ENCODE results near the gene PSMG4. TPM values are rescaled to one million over a fixed set of nuclear protein-coding genes. Genes with fewer than 3 reads are reported as not detected.

PSMG4 gene
- total and polyA plus RNA-seq, 2 of the 8 experiments (the other 6 are each of a cell fraction or from before 2014, with no cell fraction given) = 40.6 to 113 TPM

GRCh38 chr6:3316331-3316730, 57.6 kb downstream of the PSMG4 start:
- Histone ChIP-seq H2AK5ac (ENCODE audit: low read depth, low read length) (no peak overlapping the region), H3K9me3 (ENCODE audit: insufficient read depth in 2 of 2, low read depth in 1 of 2, low read length in 1 of 2) (no peaks in the 10 kb centered on the region), H3K79me2 (ENCODE audit: control insufficient read depth in 1 of 2, insufficient read depth in 2 of 2, low read length in 2 of 2) (peaks cover 0 to 2% of the 10 kb centered on the region in 2 experiments; a peak in 1 of 4 replicates), H3K14ac (ENCODE audit: insufficient read length) (no peak overlapping the region), H4K8ac (ENCODE audit: extremely low read depth, insufficient read depth, low read length) (no peak overlapping the region), H3K27me3 (replicated peaks in 1 of 4; ENCODE audit: control insufficient read depth in 3 of 4, extremely low read depth in 1 of 4, insufficient read depth in 3 of 4, low read length in 3 of 4) (no peaks in the 10 kb centered on the region), H3K4me3 (ENCODE audit: extremely low read depth in 1 of 4, insufficient read depth in 2 of 4, low read depth in 3 of 4, low read length in 4 of 4) (no peak overlapping the region), H2BK20ac (ENCODE audit: low read length) (no peak overlapping the region), H3K27ac (ENCODE audit: low read depth, low read length) (no peak overlapping the region), H2BK5ac (ENCODE audit: low read depth, low read length) (no peak overlapping the region), H3K4me1 (replicated peaks in 1 of 4; ENCODE audit: control insufficient read depth in 3 of 4, insufficient read depth in 4 of 4, low read length in 3 of 4) (peaks cover 0 to 5% (median 0%) of the 10 kb centered on the region in 4 experiments; a peak in 3 of 7 replicates), H3K9ac (replicated peaks in 1 of 4; ENCODE audit: extremely low read depth in 1 of 4, low read depth in 3 of 4, low read length in 3 of 4) (no peak overlapping the region), H4K5ac (ENCODE audit: insufficient read length, low read depth, low read length) (no peak overlapping the region), H3K79me1 (ENCODE audit: low read depth, low read length) (peaks cover 6% of the 10 kb centered on the region), H2BK12ac (ENCODE audit: low read depth, low read length) (no peak overlapping the region), H3K36me3 (ENCODE audit: control insufficient read depth in 2 of 4, insufficient read depth in 4 of 4, low read length in 3 of 4) (no peaks in the 10 kb centered on the region), H3K23me2 (ENCODE audit: low read depth, low read length) (no peaks in the 10 kb centered on the region), H3K4ac (replicated peaks; ENCODE audit: insufficient read length, low read depth, low read length) (no peak overlapping the region), H3K18ac (ENCODE audit: extremely low read depth, low read length) (no peak overlapping the region), H2BK120ac (replicated peaks; ENCODE audit: low read depth, low read length) (no peak overlapping the region), H2AFZ (ENCODE audit: low read length) (no peak overlapping the region), H2BK15ac (ENCODE audit: low read length) (no peak overlapping the region), H4K91ac (replicated peaks; ENCODE audit: insufficient read length, low read length) (no peak overlapping the region), H3K56ac (replicated peaks; ENCODE audit: insufficient read length, low read depth, low read length) (no peak overlapping the region), H4K20me1 (replicated peaks in 1 of 2; ENCODE audit: control insufficient read depth in 1 of 2, insufficient read depth in 2 of 2, low read length in 2 of 2) (peaks cover 0 to 2% of the 10 kb centered on the region in 2 experiments), H3K23ac (ENCODE audit: insufficient read length) (no peak overlapping the region), H3K4me2 (ENCODE audit: insufficient read depth in 1 of 2, low read depth in 2 of 2, low read length in 2 of 2) (no peak overlapping the region)
- ChIA-PET CTCF (ENCODE audit: partially characterized antibody) (interaction anchor here (0.9 to 1.7 kb wide), 4 partner anchors 14 to 416 kb away, joined by 3 to 7 read pairs (median 3); no protein-coding TSS in a partner anchor), POLR2A (ENCODE audit: partially characterized antibody) (no interaction called here)
- DNase-seq (ENCODE audit: low read depth in 1 of 2, low spot score in 2 of 2) (no peak), FAIRE-seq (no peak)
- WGBS, 2 experiments (ENCODE audit: extremely low coverage in 1 of 2, insufficient coverage in 1 of 2, insufficient read length in 1 of 2, insufficient replicate concordance in 2 of 2, low coverage in 1 of 2, low lambda C conversion rate in 2 of 2, missing lambda C conversion rate in 1 of 2) = 94% methylated on average over 9 of the region's 9 CpGs; no CpG with 5 or more reads in 1 of the 2 experiments
- TF ChIP-seq BRCA1 (IDR thresholded peaks at IDR 0.05; ENCODE audit: low read depth, low read length) = no peak
- TF ChIP-seq JUND (IDR thresholded peaks at IDR 0.05; ENCODE audit: low read length) = no peak

Measured in H1 (cell line).